Body of pancreas (tissue), 4 donors: ENCODE results near the gene VSTM4.

Source experiments
- CTCF ChIP-seq, 7 experiments: fragments of 450-650 bp in 4 of 7; fragments of 200-600 bp in 3 of 7; sonication (generic) in 3 of 7; IDR thresholded peaks; one replicate each; pipeline ENCODE4 v1.5.1; 2016 to 2019; ENCODE audit warnings: antibody characterized with exemption in 7 of 7
- POLR2A ChIP-seq, 3 donors: fragments of 450-650 bp; IDR thresholded peaks; one replicate each; pipeline ENCODE4 v1.6.1; 2016; ENCODE audit warnings: antibody characterized with exemption in 3 of 3, mild to moderate bottlenecking in 2 of 3

GRCh38 chr10:48981310-48981907 is 133.9 kb downstream of the VSTM4 start:
- TF ChIP-seq POLR2A (IDR thresholded peaks at IDR 0.05) (no peak), CTCF (IDR thresholded peaks at IDR 0.05) (peak; percentile 40 to 70 (median 62))
